ENCODE data around the gene PCDHGA12.

The PCDHGA12 gene

GRCh38 chr5:141477815-141478214 is 47.5 kb downstream of the PCDHGA12 start:
- H3K4me3 ChIP-seq (ENCODE audit: low read length): no peak overlapping the region
- no peaks in the 10 kb centered on the region for H3K36me3 ChIP-seq (ENCODE audit: control insufficient read depth, low read depth, low read length)
- H3K27ac ChIP-seq (ENCODE audit: low read length): no peak overlapping the region
- H3K9ac ChIP-seq (ENCODE audit: low read length): no peak overlapping the region
- H3K27me3 ChIP-seq (ENCODE audit: control insufficient read depth, insufficient read depth, low read length): peaks cover 31% of the 10 kb centered on the region
- H3K9me3 ChIP-seq (ENCODE audit: control insufficient read depth, low read depth, low read length): no peaks in the 10 kb centered on the region
- H3K4me1 ChIP-seq (ENCODE audit: control insufficient read depth, low read depth, low read length): no peaks in the 10 kb centered on the region

- no peaks in the 10 kb centered on the region for H3K36me3 ChIP-seq (ENCODE audit: control insufficient read depth, low read depth, low read length)
- H3K9ac ChIP-seq (ENCODE audit: low read length): no peak overlapping the region
- H3K4me1 ChIP-seq (ENCODE audit: control insufficient read depth, low read depth, low read length): peaks cover 1% of the 10 kb centered on the region
- H3K27ac ChIP-seq (ENCODE audit: low read length): no peak overlapping the region
- peaks cover 31% of the 10 kb centered on the region for H3K27me3 ChIP-seq (ENCODE audit: control insufficient read depth, insufficient read depth, low read length)
- H3K4me3 ChIP-seq (ENCODE audit: low read length): no peak overlapping the region
- no peaks in the 10 kb centered on the region for H3K9me3 ChIP-seq (ENCODE audit: control insufficient read depth, low read depth, low read length)
Observed at GRCh38 chr5:141478321-141478945, 48.1 kb downstream of the PCDHGA12 start.

DNA sequence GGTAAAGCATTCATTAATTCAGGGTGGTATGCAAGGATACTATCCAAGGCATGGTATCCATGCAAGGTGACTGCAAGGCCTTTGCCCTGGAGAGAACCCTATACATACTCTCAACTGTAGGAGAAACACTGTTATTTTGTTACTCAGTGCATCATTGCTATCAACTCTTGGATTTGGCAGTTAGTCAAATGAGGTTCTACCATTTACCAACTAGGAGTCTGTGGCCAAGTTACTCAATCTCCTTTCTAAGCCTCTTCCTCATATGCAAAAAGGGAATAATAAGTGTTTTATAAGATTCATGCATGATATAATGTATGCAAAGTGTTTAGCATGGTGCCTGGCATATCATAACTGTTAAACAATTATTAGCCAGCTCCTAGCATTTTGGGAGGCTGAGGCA is 49.5 kb downstream of the PCDHGA12 start:
- no peak overlapping the region for H3K4me3 ChIP-seq (ENCODE audit: low read length)
- H3K36me3 ChIP-seq (ENCODE audit: control insufficient read depth, low read depth, low read length): no peaks in the 10 kb centered on the region
- peaks cover 27% of the 10 kb centered on the region for H3K27me3 ChIP-seq (ENCODE audit: control insufficient read depth, insufficient read depth, low read length)
- H3K9ac ChIP-seq (ENCODE audit: low read length): no peak overlapping the region
- no peak overlapping the region for H3K27ac ChIP-seq (ENCODE audit: low read length)
- peaks cover 11% of the 10 kb centered on the region for H3K4me1 ChIP-seq (ENCODE audit: control insufficient read depth, low read depth, low read length)
- no peaks in the 10 kb centered on the region for H3K9me3 ChIP-seq (ENCODE audit: control insufficient read depth, low read depth, low read length)

Measured in iPS-18a (cell line).